IMR-90 (cell line): ENCODE results near the gene SERPINA6. TPM values are rescaled to one million over a fixed set of nuclear protein-coding genes. Genes with fewer than 3 reads are reported as not detected.

Experiments
- ATAC-seq: fragments of 200-7000 bp; cut with Tn5 transposase; 2 replicates; pipeline ENCODE4 v1.9.1; 2020; ENCODE audit warnings: low read depth, mild to moderate bottlenecking, moderate library complexity
- BruUV-seq: library from RNA; stranded (reverse); fragments of 400-500 nt; replicated peaks from 2 replicates; lab custom pipeline; 2021; lab: Mats Ljungman, UMichigan
- CTCF ChIA-PET: fragments of 300-600 bp; formaldehyde crosslinking; extraction: SDS; loops from one replicate; lab custom pipeline; 2021; ENCODE audit warnings: antibody characterized with exemption; lab: Yijun Ruan, JAX
- POLR2A ChIA-PET: fragments of 300-600 bp; sonication (Branson Sonifier 250); formaldehyde crosslinking; loops from one replicate; lab custom pipeline; 2022; ENCODE audit warnings: antibody characterized with exemption; ENCODE audit not compliant: unreplicated experiment; lab: Charles Lee
- DNase-seq: peaks from one replicate; pipeline ENCODE4 v3.0.0; 2013
- H2AFZ ChIP-seq: replicated peaks from 2 replicates; pipeline ENCODE3; 2013; ENCODE audit warnings: low read length, mild to moderate bottlenecking; ENCODE audit not compliant: poor library complexity
- H2AK5ac ChIP-seq: 2 replicates; pipeline ENCODE4 v1.6.1; 2013; ENCODE audit warnings: low read depth, low read length, inconsistent platforms
- H2AK9ac ChIP-seq: replicated peaks from 2 replicates; pipeline ENCODE3; 2013; ENCODE audit warnings: mild to moderate bottlenecking, low read depth, low read length, moderate library complexity; ENCODE audit not compliant: poor library complexity
- H2BK120ac ChIP-seq: 2 replicates; pipeline ENCODE4 v1.6.1; 2013; ENCODE audit warnings: low read depth, low read length, inconsistent platforms
- H2BK15ac ChIP-seq: 3 replicates; pipeline ENCODE4 v1.6.1; 2013; ENCODE audit warnings: low read depth, low read length, inconsistent platforms
- H2BK20ac ChIP-seq: 2 replicates; pipeline ENCODE4 v1.6.1; 2013; ENCODE audit warnings: low read depth, mild to moderate bottlenecking, inconsistent platforms, low read length, moderate library complexity
- H2BK5ac ChIP-seq: 2 replicates; pipeline ENCODE4 v1.6.1; 2013; ENCODE audit warnings: mild to moderate bottlenecking, low read depth, low read length, inconsistent platforms; ENCODE audit not compliant: poor library complexity, severe bottlenecking
- H3K14ac ChIP-seq: replicated peaks from 2 replicates; pipeline ENCODE4 v1.6.1; 2013; ENCODE audit warnings: low read depth, low read length, inconsistent platforms
- H3K18ac ChIP-seq: 2 replicates; pipeline ENCODE4 v1.6.1; 2013; ENCODE audit warnings: low read depth, low read length, control low read depth
- H3K23ac ChIP-seq: 2 replicates; pipeline ENCODE4 v1.6.1; 2013; ENCODE audit warnings: low read depth, low read length, inconsistent platforms
- H3K27ac ChIP-seq: 2 replicates; pipeline ENCODE4 v1.5.1; 2013; ENCODE audit warnings: mild to moderate bottlenecking, control low read depth, low read length; ENCODE audit not compliant: insufficient read depth
- H3K27me3 ChIP-seq: 2 replicates; pipeline ENCODE4 v1.6.1; 2013; ENCODE audit warnings: low read length; ENCODE audit not compliant: control insufficient read depth, insufficient read depth
- H3K36me3 ChIP-seq: 2 replicates; pipeline ENCODE4 v1.6.1; 2013; ENCODE audit warnings: low read length, mixed read lengths; ENCODE audit not compliant: control insufficient read depth, insufficient read depth
- H3K4ac ChIP-seq: 2 replicates; pipeline ENCODE4 v1.6.1; 2013; ENCODE audit warnings: low read depth, low read length, inconsistent platforms
- H3K4me1 ChIP-seq: 2 replicates; pipeline ENCODE4 v1.6.1; 2013; ENCODE audit warnings: low read length, mixed read lengths; ENCODE audit not compliant: control insufficient read depth, insufficient read depth
- H3K4me2 ChIP-seq: 2 replicates; pipeline ENCODE4 v1.6.1; 2013; ENCODE audit warnings: low read depth, mild to moderate bottlenecking, control low read depth, low read length, moderate library complexity
- H3K4me3 ChIP-seq: 2 replicates; pipeline ENCODE4 v1.5.1; 2013; ENCODE audit warnings: low read depth, mild to moderate bottlenecking, control low read depth, low read length, moderate library complexity; ENCODE audit not compliant: insufficient read depth
- H3K56ac ChIP-seq: 2 replicates; pipeline ENCODE4 v1.6.1; 2013; ENCODE audit warnings: low read length, inconsistent platforms; ENCODE audit not compliant: insufficient read depth; ENCODE audit errors: extremely low read depth
- H3K79me1 ChIP-seq, 2 experiments: 2 replicates each; pipeline ENCODE4 v1.6.1; 2013; ENCODE audit warnings: low read length in 2 of 2, inconsistent platforms in 1 of 2, low read depth in 1 of 2
- H3K9ac ChIP-seq: 2 replicates; pipeline ENCODE4 v1.6.1; 2013; ENCODE audit warnings: low read depth, low read length, control low read depth
- H3K9me1 ChIP-seq: 2 replicates; pipeline ENCODE4 v1.6.1; 2013; ENCODE audit warnings: low read length, inconsistent platforms; ENCODE audit not compliant: insufficient read depth
- H3K9me3 ChIP-seq: 2 replicates; pipeline ENCODE4 v1.6.1; 2013; ENCODE audit warnings: low read length; ENCODE audit not compliant: control insufficient read depth, insufficient read depth
- H4K20me1 ChIP-seq: 2 replicates; pipeline ENCODE4 v1.6.1; 2013; ENCODE audit warnings: low read length, inconsistent platforms; ENCODE audit not compliant: insufficient read depth
- H4K5ac ChIP-seq: 2 replicates; pipeline ENCODE4 v1.6.1; 2013; ENCODE audit warnings: mild to moderate bottlenecking, low read depth, low read length, control low read depth
- H4K8ac ChIP-seq, 2 experiments: 2 replicates each; pipeline ENCODE4 v1.6.1; 2013; ENCODE audit warnings: low read depth in 2 of 2, low read length in 2 of 2, control low read depth in 1 of 2, inconsistent platforms in 1 of 2
- H4K91ac ChIP-seq: 2 replicates; pipeline ENCODE4 v1.6.1; 2013; ENCODE audit warnings: low read depth, low read length, inconsistent platforms; ENCODE audit not compliant: insufficient read depth
- BHLHE40 ChIP-seq: fragments of 150-350 bp; IDR thresholded peaks from 2 replicates; pipeline ENCODE4 v1.6.1; 2016; ENCODE audit warnings: mild to moderate bottlenecking, low read depth, low read length
- CEBPB ChIP-seq: IDR thresholded peaks from 2 replicates; pipeline ENCODE4 v1.6.1; 2012; ENCODE audit warnings: low read depth, low read length, improper control_type of control experiment
- FOS ChIP-seq: fragments of 150-350 bp; IDR thresholded peaks from 2 replicates; pipeline ENCODE4 v1.6.1; 2016; ENCODE audit warnings: low read depth, low read length
- MXI1 ChIP-seq: IDR thresholded peaks from 2 replicates; pipeline ENCODE4 v1.6.1; 2012; ENCODE audit warnings: low read depth, mild to moderate bottlenecking, low read length, moderate library complexity, borderline replicate concordance
- WGBS, 2 experiments: methylation state at CpG; one replicate each; pipeline versions ENCODE4 v1.1.5 to v1.1.7; 2013; ENCODE audit warnings: missing lambda C conversion rate in 2 of 2; ENCODE audit not compliant: insufficient read length in 1 of 2; ENCODE audit errors: extremely low coverage in 2 of 2; 5-methylcytosine and 5-hydroxymethylcytosine counted together
- dilution Hi-C: fragments of 300-500 bp; cut with HindIII; formaldehyde crosslinking; loops from one replicate; pipeline ENCODE4 v1.14.3; 2018; ENCODE audit warnings: low sequenced_read_pairs; ENCODE audit not compliant: unreplicated experiment
- in situ Hi-C: fragments of 300-500 bp; cut with MboI; formaldehyde crosslinking; loops from 3 replicates; pipeline ENCODE4 v1.14.3; 2019; ENCODE audit warnings: low sequenced_read_pairs, inconsistent platforms, mixed read lengths
- intact Hi-C: fragments of 100-400 bp; cut with micrococcal nuclease; formaldehyde crosslinking; loops from 2 replicates; pipeline ENCODE4 v1.10.0; 2022
- polyA plus RNA-seq, 3 experiments: library from polyadenylated mRNA; depleted of rRNA; stranded (reverse); fragments of >200 nt; gene quantifications; 2 replicates each; pipeline ENCODE4 v1.2.3, GENCODE V29; 2012; ENCODE audit warnings: low replicate concordance in 1 of 3
- total RNA-seq: library from RNA; depleted of rRNA; stranded (reverse); fragments of >200 nt; gene quantifications from 2 replicates; pipeline ENCODE4 v1.2.3, GENCODE V29; 2012
- TF ChIP-seq, protein P1 (sequence below): conservative IDR thresholded peaks from 2 replicates; pipeline ENCODE4 v1.5.1; 2012; ENCODE audit warnings: mild to moderate bottlenecking, low read depth, low read length, improper control_type of control experiment

SERPINA6 gene
- total and polyA plus RNA-seq, 2 of the 4 experiments (the other 2 are of a cell fraction) = not detected

- Histone ChIP-seq H4K8ac (no peak overlapping the region), H2AK9ac (no peak overlapping the region), H2BK15ac (no peak overlapping the region), H2BK20ac (no peak overlapping the region), H3K79me1 (no peaks in the 10 kb centered on the region), H3K4me3 (no peak overlapping the region), H3K14ac (no peak overlapping the region), H3K9me3 (no peaks in the 10 kb centered on the region), H3K36me3 (no peaks in the 10 kb centered on the region), H4K91ac (no peak overlapping the region), H3K27me3 (no peaks in the 10 kb centered on the region; the same call in 1 of the 2 replicates), H4K5ac (no peak overlapping the region), H3K4ac (no peak overlapping the region), H2AFZ (no peak overlapping the region), H2BK5ac (no peak overlapping the region), H3K9me1 (peaks cover 11% of the 10 kb centered on the region; the same call in 1 of the 2 replicates), H3K4me1 (0 out of 2 replicates have a peak, but pooled peaks cover 2% of the 10 kb centered on the region), H2AK5ac (no peak overlapping the region), H3K27ac (no peak overlapping the region), H3K18ac (no peak overlapping the region), H2BK120ac (no peak overlapping the region), H3K56ac (no peak overlapping the region), H4K20me1 (no peaks in the 10 kb centered on the region), H3K9ac (no peak overlapping the region), H3K23ac (no peak overlapping the region), H3K4me2 (no peak overlapping the region)
- dilution Hi-C loops = no loop called here
- ATAC-seq = no peak
- in situ Hi-C loops = no loop called here
- TF ChIP-seq CEBPB (no peak), FOS (no peak), BHLHE40 (no peak), MXI1 (no peak)
- TF ChIP-seq, protein P1, sequence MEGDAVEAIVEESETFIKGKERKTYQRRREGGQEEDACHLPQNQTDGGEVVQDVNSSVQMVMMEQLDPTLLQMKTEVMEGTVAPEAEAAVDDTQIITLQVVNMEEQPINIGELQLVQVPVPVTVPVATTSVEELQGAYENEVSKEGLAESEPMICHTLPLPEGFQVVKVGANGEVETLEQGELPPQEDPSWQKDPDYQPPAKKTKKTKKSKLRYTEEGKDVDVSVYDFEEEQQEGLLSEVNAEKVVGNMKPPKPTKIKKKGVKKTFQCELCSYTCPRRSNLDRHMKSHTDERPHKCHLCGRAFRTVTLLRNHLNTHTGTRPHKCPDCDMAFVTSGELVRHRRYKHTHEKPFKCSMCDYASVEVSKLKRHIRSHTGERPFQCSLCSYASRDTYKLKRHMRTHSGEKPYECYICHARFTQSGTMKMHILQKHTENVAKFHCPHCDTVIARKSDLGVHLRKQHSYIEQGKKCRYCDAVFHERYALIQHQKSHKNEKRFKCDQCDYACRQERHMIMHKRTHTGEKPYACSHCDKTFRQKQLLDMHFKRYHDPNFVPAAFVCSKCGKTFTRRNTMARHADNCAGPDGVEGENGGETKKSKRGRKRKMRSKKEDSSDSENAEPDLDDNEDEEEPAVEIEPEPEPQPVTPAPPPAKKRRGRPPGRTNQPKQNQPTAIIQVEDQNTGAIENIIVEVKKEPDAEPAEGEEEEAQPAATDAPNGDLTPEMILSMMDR = no peak
- WGBS, 2 experiments = 71% methylated on average over 1 of the region's 3 CpGs; no CpG with 5 or more reads in 1 of the 2 experiments
- CTCF ChIA-PET = no interaction called here
- POLR2A ChIA-PET = no interaction called here
- intact Hi-C loops = no loop called here
- DNase-seq = no peak
- BruUV-seq = no TSS peak
Measured at GRCh38 chr14:94368243-94368590, 45.1 kb upstream of the SERPINA6 start.
